Colonic mucosa (tissue), 4 donors: Measurements from ENCODE around the gene ZNF197. TPM values are rescaled to one million over a fixed set of nuclear protein-coding genes. Genes with fewer than 3 reads are reported as not detected.
"Not testable (repeated sequence)": the region's sequence is repeated elsewhere in the genome, so short reads cannot be mapped to it uniquely, and the experiment has no call there.

Experiments
- DNase-seq: peaks from one replicate; pipeline ENCODE4 v3.0.0-alpha.2; 2020
- H3K27ac ChIP-seq: fragments of 200-600 bp; one replicate; pipeline ENCODE4 v1.8.0; 2021
- H3K27me3 ChIP-seq: fragments of 200-600 bp; one replicate; pipeline ENCODE4 v1.8.0; 2021
- H3K36me3 ChIP-seq: fragments of 200-600 bp; one replicate; pipeline ENCODE4 v1.8.0; 2021
- H3K4me1 ChIP-seq: fragments of 200-600 bp; one replicate; pipeline ENCODE4 v1.8.0; 2021; ENCODE audit warnings: mild to moderate bottlenecking
- H3K4me3 ChIP-seq: fragments of 200-600 bp; one replicate; pipeline ENCODE4 v1.8.0; 2021
- H3K9ac ChIP-seq, 2 donors: one replicate each; pipeline ENCODE4 v1.7.0; 2013; ENCODE audit warnings: control low read depth in 2 of 2, low read depth in 2 of 2, low read length in 2 of 2
- H3K9me3 ChIP-seq: fragments of 200-600 bp; one replicate; pipeline ENCODE4 v1.8.0; 2021
- intact Hi-C: fragments of 100-400 bp; cut with DNase I; formaldehyde crosslinking; loops from one replicate; pipeline ENCODE4 v1.14.1; 2022
- total RNA-seq, 2 donors: library from RNA; stranded (reverse); fragmentation: NEBNext Ultra II Directional in 1 of 2; extraction: Animal tissue kit (Norgen Biotek cat#: 25700) in 1 of 2; gene quantifications; one replicate each; pipeline ENCODE4 v1.2.1, GENCODE V29; 2021
- TF ChIP-seq, protein P1 (sequence below): fragments of 200-600 bp; IDR thresholded peaks from one replicate; pipeline ENCODE4 v1.8.0; 2022; ENCODE audit warnings: antibody characterized with exemption, mild to moderate bottlenecking
- donor health status: healthy.
- donor health status: DM: no; HTN: no; CAD: no.
- donor health status: DM: no; HTN: no; CAD: no.

The ZNF197 gene
- total RNA-seq, 2 donors from 2014 or later: 10.5 to 13.5 TPM

DNA sequence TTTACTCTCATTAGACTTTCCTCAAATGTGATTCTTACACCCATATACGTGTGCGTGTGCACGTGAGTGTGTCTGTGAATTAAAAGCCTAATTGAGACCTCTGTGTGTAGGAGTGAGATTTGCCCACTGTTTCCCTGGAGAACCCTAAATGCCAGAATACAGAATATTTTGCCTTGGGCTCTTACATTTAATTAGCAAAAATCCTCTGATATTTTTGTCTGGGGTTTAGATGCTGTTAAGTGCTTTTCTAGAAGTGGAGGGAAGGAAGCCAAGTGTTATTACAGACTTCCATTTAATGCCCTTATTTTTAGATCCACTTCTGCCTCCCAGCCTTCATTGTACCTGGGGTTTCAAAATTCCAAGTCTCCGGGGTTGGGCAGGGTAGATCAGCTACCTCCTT is 41.5 kb downstream of the ZNF197 start:
- Histone ChIP-seq H3K4me1 (no peaks in the 10 kb centered on the region), H3K4me3 (no peak overlapping the region), H3K9ac (no peak overlapping the region), H3K27me3 (no peaks in the 10 kb centered on the region), H3K36me3 (no peaks in the 10 kb centered on the region), H3K27ac (no peak overlapping the region), H3K9me3 (no peaks in the 10 kb centered on the region)
- no peak for DNase-seq
- intact Hi-C loops: no loop called here
- TF ChIP-seq, protein P1, sequence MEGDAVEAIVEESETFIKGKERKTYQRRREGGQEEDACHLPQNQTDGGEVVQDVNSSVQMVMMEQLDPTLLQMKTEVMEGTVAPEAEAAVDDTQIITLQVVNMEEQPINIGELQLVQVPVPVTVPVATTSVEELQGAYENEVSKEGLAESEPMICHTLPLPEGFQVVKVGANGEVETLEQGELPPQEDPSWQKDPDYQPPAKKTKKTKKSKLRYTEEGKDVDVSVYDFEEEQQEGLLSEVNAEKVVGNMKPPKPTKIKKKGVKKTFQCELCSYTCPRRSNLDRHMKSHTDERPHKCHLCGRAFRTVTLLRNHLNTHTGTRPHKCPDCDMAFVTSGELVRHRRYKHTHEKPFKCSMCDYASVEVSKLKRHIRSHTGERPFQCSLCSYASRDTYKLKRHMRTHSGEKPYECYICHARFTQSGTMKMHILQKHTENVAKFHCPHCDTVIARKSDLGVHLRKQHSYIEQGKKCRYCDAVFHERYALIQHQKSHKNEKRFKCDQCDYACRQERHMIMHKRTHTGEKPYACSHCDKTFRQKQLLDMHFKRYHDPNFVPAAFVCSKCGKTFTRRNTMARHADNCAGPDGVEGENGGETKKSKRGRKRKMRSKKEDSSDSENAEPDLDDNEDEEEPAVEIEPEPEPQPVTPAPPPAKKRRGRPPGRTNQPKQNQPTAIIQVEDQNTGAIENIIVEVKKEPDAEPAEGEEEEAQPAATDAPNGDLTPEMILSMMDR: no peak

DNA sequence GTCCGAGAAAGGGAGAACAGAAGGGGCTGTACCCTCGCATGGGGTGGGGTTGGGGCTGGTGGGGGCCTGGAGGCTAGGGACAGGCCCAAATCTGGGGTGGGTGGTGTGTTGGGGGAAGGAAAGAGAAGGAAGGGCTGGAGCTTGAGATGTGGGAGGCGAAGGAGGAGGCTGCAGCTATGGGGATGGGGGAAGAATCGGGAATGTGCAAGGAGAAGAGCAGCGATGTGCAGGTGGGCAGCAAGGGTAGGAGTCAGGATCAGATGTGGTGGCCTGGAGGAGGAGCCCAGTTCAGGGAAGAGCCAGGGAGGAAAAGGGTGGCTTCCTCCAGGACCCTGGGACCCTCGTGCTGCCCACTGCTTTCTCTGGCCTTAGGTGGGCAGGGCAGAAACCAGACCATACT is 44.9 kb downstream of the ZNF197 start:
- Histone ChIP-seq H3K27me3 (no peaks in the 10 kb centered on the region), H3K4me3 (no peak overlapping the region), H3K36me3 (no peaks in the 10 kb centered on the region), H3K27ac (no peak overlapping the region), H3K9me3 (no peaks in the 10 kb centered on the region), H3K9ac (no peak overlapping the region), H3K4me1 (no peaks in the 10 kb centered on the region)
- TF ChIP-seq, protein P1: no peak
- no peak for DNase-seq
- intact Hi-C loops: no loop called here

DNA sequence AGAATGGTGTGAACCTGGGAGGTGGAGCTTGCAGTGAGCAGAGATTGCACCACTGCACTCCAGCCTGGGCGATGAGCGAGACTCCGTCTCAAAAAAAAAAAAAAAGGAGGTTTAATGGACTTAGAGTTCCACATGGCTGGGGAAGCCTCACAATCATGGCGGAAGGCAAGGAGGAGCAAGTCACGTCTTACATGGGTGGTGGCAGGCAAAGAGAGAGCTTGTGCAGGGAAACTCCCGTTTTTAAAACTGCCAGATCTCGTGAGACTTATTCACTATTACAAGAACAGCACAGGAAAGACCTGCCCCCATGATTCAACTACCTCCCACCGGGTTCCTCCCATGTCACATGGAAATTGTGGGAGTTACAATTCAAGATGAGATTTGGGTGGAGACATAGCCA is 48.6 kb downstream of the ZNF197 start:
- DNase-seq, H3K36me3 ChIP-seq, H3K4me1 ChIP-seq, H3K4me3 ChIP-seq, H3K9me3 ChIP-seq, intact Hi-C loops, H3K27me3 ChIP-seq, H3K27ac ChIP-seq, H3K9ac ChIP-seq: not testable (repeated sequence)

DNA sequence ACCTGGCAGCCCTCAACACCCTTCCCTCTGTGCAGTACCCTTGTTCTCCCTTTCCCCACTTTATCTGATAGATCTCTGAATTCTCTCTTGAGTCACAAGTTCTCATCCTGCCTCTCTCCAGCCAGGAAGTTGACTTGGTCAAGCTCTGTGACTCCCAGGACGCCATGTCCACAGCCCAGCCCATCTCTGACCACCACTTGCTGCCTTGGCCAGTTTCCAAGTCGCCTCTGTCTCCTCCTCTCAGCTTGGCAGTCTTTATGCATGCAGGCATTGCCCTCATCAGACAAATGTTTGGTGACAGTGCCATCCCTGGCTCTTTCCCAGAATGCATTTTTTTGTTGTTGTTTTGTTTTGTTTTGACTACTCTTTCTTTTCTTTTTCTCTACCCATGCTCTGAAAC is 49.4 kb downstream of the ZNF197 start:
- Histone ChIP-seq H3K36me3 (no peaks in the 10 kb centered on the region), H3K4me3 (no peak overlapping the region), H3K27me3 (no peaks in the 10 kb centered on the region), H3K27ac (no peak overlapping the region), H3K9ac (no peak overlapping the region), H3K9me3 (no peaks in the 10 kb centered on the region), H3K4me1 (no peaks in the 10 kb centered on the region)
- no peak for DNase-seq
- intact Hi-C loops: no loop called here
- TF ChIP-seq, protein P1: no peak

DNA sequence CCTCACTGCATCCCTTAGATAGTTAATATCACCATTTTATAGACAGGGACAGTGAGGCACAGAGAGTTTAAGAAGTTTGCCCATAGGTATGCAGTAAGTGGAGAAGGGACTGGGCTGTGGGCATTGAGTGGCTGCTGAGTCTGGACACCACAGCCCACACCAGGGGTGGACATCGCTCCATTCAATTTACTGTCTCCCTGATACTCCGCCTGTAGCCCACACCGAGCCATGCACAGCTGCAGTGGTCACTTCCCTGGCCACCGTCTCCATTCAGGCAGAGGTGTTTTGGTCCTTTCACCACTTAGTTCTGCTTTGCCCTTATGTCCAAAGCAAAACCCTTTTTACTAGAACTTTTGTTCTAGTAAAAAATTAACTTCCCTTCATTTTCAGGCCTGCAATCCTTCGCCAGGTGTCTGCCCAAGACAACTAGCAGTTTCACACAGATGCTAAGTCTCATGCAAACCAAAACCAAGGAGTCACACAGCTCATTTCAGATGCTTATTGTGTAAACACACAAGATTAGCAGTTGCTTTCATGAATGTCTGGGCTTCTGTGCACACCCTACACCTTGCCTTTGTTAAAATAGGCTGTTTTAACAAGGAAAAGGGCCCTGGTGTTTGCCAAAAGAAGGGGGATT is 53.8 kb downstream of the ZNF197 start:
- intact Hi-C loops: no loop called here
- Histone ChIP-seq H3K36me3 (no peaks in the 10 kb centered on the region), H3K4me1 (no peaks in the 10 kb centered on the region), H3K4me3 (no peak overlapping the region), H3K9me3 (no peaks in the 10 kb centered on the region), H3K27me3 (no peaks in the 10 kb centered on the region), H3K9ac (no peak overlapping the region), H3K27ac (no peak overlapping the region)
- no peak for DNase-seq
- TF ChIP-seq, protein P1: no peak

DNA sequence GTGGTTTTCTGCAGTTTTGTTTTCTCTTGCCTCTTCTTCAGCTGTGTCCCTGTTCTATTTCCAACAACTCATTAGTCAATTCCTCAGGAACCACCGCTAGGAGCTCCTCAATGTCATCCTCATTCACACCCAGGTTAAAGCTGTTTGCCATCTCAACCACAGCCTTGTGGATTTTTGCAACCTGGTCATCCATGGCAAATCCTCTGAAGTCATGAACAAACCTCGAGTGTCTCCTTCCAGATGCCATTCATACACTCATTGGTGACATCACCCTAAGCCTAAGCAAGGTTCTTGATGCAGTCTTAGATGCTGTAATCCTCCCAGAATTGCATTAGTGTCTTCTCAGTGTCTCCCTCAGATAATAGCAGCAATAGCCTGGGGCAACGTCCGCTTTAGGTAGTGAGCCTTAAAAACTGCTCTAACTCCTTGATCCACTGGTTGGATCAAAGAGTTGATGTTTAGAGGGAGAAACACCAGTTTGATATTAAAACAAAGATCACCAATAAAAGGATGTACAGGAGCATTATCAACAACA is 56.2 kb downstream of the ZNF197 start:
- H3K9me3 ChIP-seq: no peaks in the 10 kb centered on the region
- intact Hi-C loops: no loop called here
- TF ChIP-seq, protein P1: no peak
- DNase-seq: no peak
- H3K4me3 ChIP-seq: no peak overlapping the region
- no peaks in the 10 kb centered on the region for H3K27me3 ChIP-seq
- H3K27ac ChIP-seq: no peak overlapping the region
- no peaks in the 10 kb centered on the region for H3K36me3 ChIP-seq
- no peaks in the 10 kb centered on the region for H3K4me1 ChIP-seq
- H3K9ac ChIP-seq: no peak overlapping the region
